K562 (cell line): ENCODE results near the gene SLC4A5. TPM values are rescaled to one million over a fixed set of nuclear protein-coding genes. Genes with fewer than 3 reads are reported as not detected.

Experiments
- BHLHE40 ChIP-seq: IDR thresholded peaks from 2 replicates; pipeline ENCODE4 v1.6.1; 2011; ENCODE audit warnings: low read length, improper control_type of control experiment
- HDGF ChIP-seq: fragments of 450-650 bp; IDR thresholded peaks from 2 replicates; pipeline ENCODE4 v1.6.1; 2016
- IFI16 ChIP-seq: fragments of 250-450 bp; sonication (Bioruptor Pico); IDR thresholded peaks from 2 replicates; pipeline ENCODE4 v2.1.2; 2022; ENCODE audit warnings: mild to moderate bottlenecking, inconsistent platforms
- JUN ChIP-seq, 2 experiments: sonication (generic) in 1 of 2; formaldehyde crosslinking in 1 of 2; IDR thresholded peaks; 2 replicates each; pipeline versions ENCODE4 v1.6.1 to v1.8.0; 2012 to 2022; ENCODE audit warnings: borderline replicate concordance in 2 of 2, mild to moderate bottlenecking in 2 of 2, improper control_type of control experiment in 1 of 2, low read depth in 1 of 2, low read length in 1 of 2, missing genetic modification reagents in 1 of 2
- JUNB ChIP-seq: fragments of 450-650 bp; formaldehyde crosslinking; conservative IDR thresholded peaks from 2 replicates; pipeline ENCODE4 v1.4.0; 2020; ENCODE audit warnings: mild to moderate bottlenecking
- OTX1 ChIP-seq: fragments of 450-650 bp; formaldehyde crosslinking; IDR thresholded peaks from 2 replicates; pipeline ENCODE4 v1.4.0; 2022; ENCODE audit warnings: mild to moderate bottlenecking
- SMARCA4 ChIP-seq: fragments of 450-650 bp; IDR thresholded peaks from 2 replicates; pipeline ENCODE4 v1.6.1; 2016
- SMARCC2 ChIP-seq: fragments of 450-650 bp; IDR thresholded peaks from 2 replicates; pipeline ENCODE4 v1.6.1; 2017; ENCODE audit warnings: antibody characterized with exemption, moderate library complexity, mild to moderate bottlenecking, low read depth
- TAF7 ChIP-seq: fragments of 450-650 bp; IDR thresholded peaks from 2 replicates; pipeline ENCODE4 v1.6.1; 2016; ENCODE audit warnings: missing genetic modification characterization, missing compliant biosample characterization
- ZKSCAN3 ChIP-seq: fragments of 250-450 bp; sonication (Bioruptor Pico); IDR thresholded peaks from 2 replicates; pipeline ENCODE4 v1.4.0; 2020
- ZNF444 ChIP-seq: fragments of 250-450 bp; sonication (Bioruptor Pico); IDR thresholded peaks from 2 replicates; pipeline ENCODE4 v1.4.0; 2020; ENCODE audit warnings: mild to moderate bottlenecking, moderate library complexity
- ZNF644 ChIP-seq: fragments of 200-800 bp; sonication (Bioruptor generic); IDR thresholded peaks from 2 replicates; pipeline ENCODE4 v1.6.1; 2016; ENCODE audit warnings: low read depth, missing genetic modification characterization, missing compliant biosample characterization
- polyA plus RNA-seq, 8 experiments: library from polyadenylated mRNA; depleted of rRNA in 4 of 8; stranded (reverse) in 5 of 8; unstranded in 3 of 8; fragments of >200 nt; fragmentation: Nextera tagmentation in 2 of 8; fragmentation: Illumina TruSeq in 1 of 8; extraction: Ambion mirVana in 2 of 8; extraction: Trizol in 1 of 8; gene quantifications; 2 replicates each; pipeline versions ENCODE4 v1.2.1 to v1.2.3, GENCODE V29; 2011 to 2014; ENCODE audit warnings: inconsistent platforms in 1 of 8, missing spikeins in 1 of 8
- total RNA-seq, 7 experiments: library from RNA; depleted of rRNA in 6 of 7; stranded (reverse); fragments of >200 nt in 6 of 7; fragmentation: Illumina TruSeq in 2 of 7; extraction: Trizol in 2 of 7; gene quantifications; 2 replicates each; pipeline versions ENCODE4 v1.2.1 to v1.2.3, GENCODE V29; 2011 to 2021; ENCODE audit warnings: low replicate concordance in 1 of 7
- TF ChIP-seq, protein P1 (sequence below): sonication (generic); formaldehyde crosslinking; IDR thresholded peaks from 2 replicates; pipeline ENCODE4 v1.8.0; 2022; ENCODE audit warnings: missing genetic modification reagents, mild to moderate bottlenecking, moderate library complexity, borderline replicate concordance
- TF ChIP-seq, protein P2 (sequence below): sonication (generic); formaldehyde crosslinking; IDR thresholded peaks from 2 replicates; pipeline ENCODE4 v1.8.1; 2022; ENCODE audit warnings: missing genetic modification reagents
- TF ChIP-seq, protein P3 (sequence below), 2 experiments: IDR thresholded peaks; 2 replicates each; pipeline ENCODE4 v1.6.1; 2011; ENCODE audit warnings: borderline replicate concordance in 1 of 2, control low read depth in 1 of 2, low read depth in 1 of 2, low read length in 1 of 2, mild to moderate bottlenecking in 1 of 2, mixed read lengths in 1 of 2, moderate library complexity in 1 of 2; ENCODE audit not compliant: insufficient read depth in 1 of 2, insufficient read length in 1 of 2, poor library complexity in 1 of 2, severe bottlenecking in 1 of 2; ENCODE audit errors: extremely low read depth in 1 of 2
- TF ChIP-seq, protein P4 (sequence below): fragments of 200-800 bp; sonication (Bioruptor generic); IDR thresholded peaks from 2 replicates; pipeline ENCODE4 v1.6.1; 2016; ENCODE audit warnings: missing genetic modification characterization, missing compliant biosample characterization

SLC4A5 gene
- total and polyA plus RNA-seq, 9 of the 15 experiments (the other 6 are each of a cell fraction or from before 2014, with no cell fraction given), result 0.03 to 0.77 (median 0.14) TPM; not detected in 1

DNA sequence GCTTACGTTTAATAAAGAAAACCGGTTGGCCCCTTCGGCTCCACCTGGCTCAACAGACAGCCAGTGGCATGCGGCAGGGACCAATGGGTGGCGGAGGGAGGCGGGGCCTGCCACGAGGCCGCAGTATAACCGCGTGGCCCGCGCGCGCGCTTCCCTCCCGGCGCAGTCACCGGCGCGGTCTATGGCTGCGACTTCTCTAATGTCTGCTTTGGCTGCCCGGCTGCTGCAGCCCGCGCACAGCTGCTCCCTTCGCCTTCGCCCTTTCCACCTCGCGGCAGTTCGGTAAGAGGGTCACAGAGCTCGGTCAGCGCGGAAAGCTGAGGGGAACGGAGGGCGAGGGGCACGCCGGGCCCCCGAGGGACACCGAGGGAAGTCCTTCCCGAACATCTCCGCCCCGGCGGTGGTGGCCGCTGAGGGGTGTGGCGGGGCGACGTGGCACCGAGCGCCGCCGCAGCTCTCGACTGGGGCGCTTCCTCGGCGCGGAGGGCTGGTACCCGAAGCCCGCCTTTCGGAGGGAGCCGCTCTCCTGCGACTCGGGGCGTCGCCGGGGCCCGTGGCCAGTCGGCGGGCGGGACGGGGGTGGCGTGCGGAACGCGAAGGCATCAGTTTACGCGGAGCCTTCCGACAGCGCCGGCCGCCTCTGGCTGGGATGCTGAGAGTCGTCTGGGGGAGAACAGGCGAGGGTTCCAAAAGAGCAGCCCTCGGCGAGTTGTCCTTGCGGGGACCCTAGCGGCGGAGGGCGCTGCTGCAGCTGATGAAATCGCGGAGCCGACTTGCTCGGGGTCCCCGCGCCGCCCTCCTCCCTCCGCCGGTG is 144.5 kb downstream of the SLC4A5 start, which contains the start of gene MTHFD2 (continued):
- TF ChIP-seq, protein P1, sequence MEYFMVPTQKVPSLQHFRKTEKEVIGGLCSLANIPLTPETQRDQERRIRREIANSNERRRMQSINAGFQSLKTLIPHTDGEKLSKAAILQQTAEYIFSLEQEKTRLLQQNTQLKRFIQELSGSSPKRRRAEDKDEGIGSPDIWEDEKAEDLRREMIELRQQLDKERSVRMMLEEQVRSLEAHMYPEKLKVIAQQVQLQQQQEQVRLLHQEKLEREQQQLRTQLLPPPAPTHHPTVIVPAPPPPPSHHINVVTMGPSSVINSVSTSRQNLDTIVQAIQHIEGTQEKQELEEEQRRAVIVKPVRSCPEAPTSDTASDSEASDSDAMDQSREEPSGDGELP (CRISPR knock-in tag), result peak; percentile 91
- peak; percentile 45; the same call in 1 of the 2 replicates for TF ChIP-seq BHLHE40
- no peak; the same call in 1 of the 2 replicates for TF ChIP-seq JUN (IDR thresholded peaks at IDR 0.05; ENCODE audit: borderline replicate concordance, low read depth, low read length)
- 0 out of 2 replicates have a peak, but pooled peaks have one; percentile 80 for TF ChIP-seq JUN (CRISPR knock-in tag; IDR thresholded peaks at IDR 0.05; ENCODE audit: borderline replicate concordance)
- no peak for TF ChIP-seq ZNF644 (tag)
- TF ChIP-seq, protein P2, sequence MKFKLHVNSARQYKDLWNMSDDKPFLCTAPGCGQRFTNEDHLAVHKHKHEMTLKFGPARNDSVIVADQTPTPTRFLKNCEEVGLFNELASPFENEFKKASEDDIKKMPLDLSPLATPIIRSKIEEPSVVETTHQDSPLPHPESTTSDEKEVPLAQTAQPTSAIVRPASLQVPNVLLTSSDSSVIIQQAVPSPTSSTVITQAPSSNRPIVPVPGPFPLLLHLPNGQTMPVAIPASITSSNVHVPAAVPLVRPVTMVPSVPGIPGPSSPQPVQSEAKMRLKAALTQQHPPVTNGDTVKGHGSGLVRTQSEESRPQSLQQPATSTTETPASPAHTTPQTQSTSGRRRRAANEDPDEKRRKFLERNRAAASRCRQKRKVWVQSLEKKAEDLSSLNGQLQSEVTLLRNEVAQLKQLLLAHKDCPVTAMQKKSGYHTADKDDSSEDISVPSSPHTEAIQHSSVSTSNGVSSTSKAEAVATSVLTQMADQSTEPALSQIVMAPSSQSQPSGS (CRISPR knock-in tag), result no peak; the same call in 1 of the 2 replicates
- TF ChIP-seq, protein P3, sequence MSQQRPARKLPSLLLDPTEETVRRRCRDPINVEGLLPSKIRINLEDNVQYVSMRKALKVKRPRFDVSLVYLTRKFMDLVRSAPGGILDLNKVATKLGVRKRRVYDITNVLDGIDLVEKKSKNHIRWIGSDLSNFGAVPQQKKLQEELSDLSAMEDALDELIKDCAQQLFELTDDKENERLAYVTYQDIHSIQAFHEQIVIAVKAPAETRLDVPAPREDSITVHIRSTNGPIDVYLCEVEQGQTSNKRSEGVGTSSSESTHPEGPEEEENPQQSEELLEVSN (IDR thresholded peaks at IDR 0.05; ENCODE audit: borderline replicate concordance in 1 of 2, extremely low read depth in 1 of 2, insufficient read depth in 1 of 2, insufficient read length in 1 of 2, low read depth in 1 of 2, low read length in 1 of 2, poor library complexity in 1 of 2, severe bottlenecking in 1 of 2), result peak; percentile 99
- peak; percentile 91 for TF ChIP-seq TAF7
- TF ChIP-seq ZNF444 (CRISPR knock-in tag), result no peak
- no peak for TF ChIP-seq SMARCA4
- TF ChIP-seq, protein P4, sequence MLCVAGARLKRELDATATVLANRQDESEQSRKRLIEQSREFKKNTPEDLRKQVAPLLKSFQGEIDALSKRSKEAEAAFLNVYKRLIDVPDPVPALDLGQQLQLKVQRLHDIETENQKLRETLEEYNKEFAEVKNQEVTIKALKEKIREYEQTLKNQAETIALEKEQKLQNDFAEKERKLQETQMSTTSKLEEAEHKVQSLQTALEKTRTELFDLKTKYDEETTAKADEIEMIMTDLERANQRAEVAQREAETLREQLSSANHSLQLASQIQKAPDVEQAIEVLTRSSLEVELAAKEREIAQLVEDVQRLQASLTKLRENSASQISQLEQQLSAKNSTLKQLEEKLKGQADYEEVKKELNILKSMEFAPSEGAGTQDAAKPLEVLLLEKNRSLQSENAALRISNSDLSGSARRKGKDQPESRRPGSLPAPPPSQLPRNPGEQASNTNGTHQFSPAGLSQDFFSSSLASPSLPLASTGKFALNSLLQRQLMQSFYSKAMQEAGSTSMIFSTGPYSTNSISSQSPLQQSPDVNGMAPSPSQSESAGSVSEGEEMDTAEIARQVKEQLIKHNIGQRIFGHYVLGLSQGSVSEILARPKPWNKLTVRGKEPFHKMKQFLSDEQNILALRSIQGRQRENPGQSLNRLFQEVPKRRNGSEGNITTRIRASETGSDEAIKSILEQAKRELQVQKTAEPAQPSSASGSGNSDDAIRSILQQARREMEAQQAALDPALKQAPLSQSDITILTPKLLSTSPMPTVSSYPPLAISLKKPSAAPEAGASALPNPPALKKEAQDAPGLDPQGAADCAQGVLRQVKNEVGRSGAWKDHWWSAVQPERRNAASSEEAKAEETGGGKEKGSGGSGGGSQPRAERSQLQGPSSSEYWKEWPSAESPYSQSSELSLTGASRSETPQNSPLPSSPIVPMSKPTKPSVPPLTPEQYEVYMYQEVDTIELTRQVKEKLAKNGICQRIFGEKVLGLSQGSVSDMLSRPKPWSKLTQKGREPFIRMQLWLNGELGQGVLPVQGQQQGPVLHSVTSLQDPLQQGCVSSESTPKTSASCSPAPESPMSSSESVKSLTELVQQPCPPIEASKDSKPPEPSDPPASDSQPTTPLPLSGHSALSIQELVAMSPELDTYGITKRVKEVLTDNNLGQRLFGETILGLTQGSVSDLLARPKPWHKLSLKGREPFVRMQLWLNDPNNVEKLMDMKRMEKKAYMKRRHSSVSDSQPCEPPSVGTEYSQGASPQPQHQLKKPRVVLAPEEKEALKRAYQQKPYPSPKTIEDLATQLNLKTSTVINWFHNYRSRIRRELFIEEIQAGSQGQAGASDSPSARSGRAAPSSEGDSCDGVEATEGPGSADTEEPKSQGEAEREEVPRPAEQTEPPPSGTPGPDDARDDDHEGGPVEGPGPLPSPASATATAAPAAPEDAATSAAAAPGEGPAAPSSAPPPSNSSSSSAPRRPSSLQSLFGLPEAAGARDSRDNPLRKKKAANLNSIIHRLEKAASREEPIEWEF (CRISPR knock-in tag), result no peak
- no peak for TF ChIP-seq SMARCC2
- TF ChIP-seq ZKSCAN3, result no peak
- TF ChIP-seq OTX1, result no peak
- TF ChIP-seq JUNB (CRISPR knock-in tag), result no peak
- TF ChIP-seq IFI16 (CRISPR knock-in tag), result no peak
- TF ChIP-seq HDGF, result no peak
